ENCODE data around the gene LDLRAD4. TPM values are rescaled to one million over a fixed set of nuclear protein-coding genes. Genes with fewer than 3 reads are reported as not detected.

LDLRAD4 gene
- total RNA-seq, 1 experiment from 2014 or later = not detected

DNA sequence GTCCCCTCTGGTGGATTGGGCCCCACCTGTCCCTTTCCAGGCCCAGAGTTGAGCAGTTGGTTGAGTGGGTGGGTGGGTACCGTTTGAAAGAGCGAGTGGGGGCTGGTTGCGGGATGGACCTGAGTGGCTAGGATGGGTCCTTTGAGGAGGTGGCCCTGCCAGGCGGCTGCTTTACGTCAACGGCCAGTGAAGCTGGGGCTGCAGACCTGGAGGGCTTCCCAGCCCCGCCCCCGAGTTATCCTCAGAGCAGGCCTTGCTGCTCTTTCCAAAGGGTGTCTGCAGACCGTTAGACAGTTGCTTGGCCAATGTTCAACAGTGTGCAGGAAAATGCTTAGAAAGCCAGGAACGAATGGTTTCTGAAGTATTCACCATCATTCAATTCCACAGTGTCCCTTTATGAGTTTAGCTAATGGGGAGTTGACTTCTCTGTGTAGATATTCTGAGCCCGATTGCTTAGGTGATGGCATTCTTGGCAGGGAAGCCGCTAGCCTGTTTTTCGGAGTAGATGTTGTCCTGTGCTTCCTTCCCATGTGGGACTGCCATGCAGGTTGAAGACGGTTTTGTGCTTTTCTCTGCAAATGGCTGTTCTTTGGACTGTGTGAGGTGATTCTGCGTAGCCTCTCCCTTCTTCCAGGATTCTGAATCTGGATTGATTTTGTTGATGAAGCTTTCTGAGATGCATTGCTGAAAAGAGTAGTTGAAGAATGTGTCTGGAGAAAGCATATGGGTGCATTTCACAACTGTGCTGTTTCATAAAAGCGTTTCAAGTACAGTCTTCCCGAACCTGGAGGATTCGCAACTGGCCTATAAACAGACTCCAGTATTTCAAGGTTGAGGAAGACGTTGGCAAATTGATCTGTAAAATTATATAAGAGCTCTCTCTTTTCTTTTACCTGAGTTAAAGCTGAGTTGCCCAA lies 45.8 kb downstream of the LDLRAD4 start:
- H3F3A ChIP-seq (ENCODE audit: low read length, unreplicated experiment) = no peaks in the 10 kb centered on the region
- no peaks in the 10 kb centered on the region for H3K9me2 ChIP-seq (replicated peaks; ENCODE audit: low read length)
- H3K79me2 ChIP-seq (ENCODE audit: low read length) = no peaks in the 10 kb centered on the region
- no TSS peak for BruUV-seq (replicated peaks)
- H3K4me2 ChIP-seq (ENCODE audit: low read length) = no peak overlapping the region
- H3K36me3 ChIP-seq (ENCODE audit: low read depth, low read length) = no peaks in the 10 kb centered on the region
- no peak overlapping the region for H3K9ac ChIP-seq (ENCODE audit: low read length)
- H3K9me3 ChIP-seq (ENCODE audit: low read length) = no peaks in the 10 kb centered on the region
- POLR2A ChIA-PET (ENCODE audit: unreplicated experiment) = no interaction called here
- H3K27me3 ChIP-seq (ENCODE audit: low read length) = peaks cover 69% of the 10 kb centered on the region
- no peak overlapping the region for H2AFZ ChIP-seq (ENCODE audit: low read length)
- no peaks in the 10 kb centered on the region for H3K4me1 ChIP-seq (ENCODE audit: insufficient read depth, low read length)
- no peak overlapping the region for H3K27ac ChIP-seq (ENCODE audit: low read length)
- CTCF ChIA-PET = no interaction called here
- no peak for TF ChIP-seq EZH2phosphoT487 (IDR thresholded peaks at IDR 0.05; ENCODE audit: borderline replicate concordance, low read length)
- TF ChIP-seq CTCF (conservative IDR thresholded peaks at IDR 0.05; ENCODE audit: low read depth, low read length) = no peak
- no peak for TF ChIP-seq EZH2 (IDR thresholded peaks at IDR 0.05; ENCODE audit: low read length, unreplicated experiment)
- ATAC-seq (no peak), DNase-seq (no peak)
- H4K20me1 ChIP-seq (ENCODE audit: low read length) = no peaks in the 10 kb centered on the region
- H3K4me3 ChIP-seq (ENCODE audit: low read length) = no peak overlapping the region
- intact Hi-C loops (cut with micrococcal nuclease) = no loop called here

- no peaks in the 10 kb centered on the region for H3K9me2 ChIP-seq (replicated peaks; ENCODE audit: low read length)
- H3K36me3 ChIP-seq (ENCODE audit: low read depth, low read length) = no peaks in the 10 kb centered on the region
- no peaks in the 10 kb centered on the region for H4K20me1 ChIP-seq (ENCODE audit: low read length)
- H3K4me2 ChIP-seq (ENCODE audit: low read length) = no peak overlapping the region
- H3K9me3 ChIP-seq (ENCODE audit: low read length) = no peaks in the 10 kb centered on the region
- ATAC-seq = no peak
- intact Hi-C loops (cut with micrococcal nuclease) = no loop called here
- DNase-seq = no peak
- H3K9ac ChIP-seq (ENCODE audit: low read length) = no peak overlapping the region
- H3K4me3 ChIP-seq (ENCODE audit: low read length) = no peak overlapping the region
- POLR2A ChIA-PET (ENCODE audit: unreplicated experiment) = no interaction called here
- no peaks in the 10 kb centered on the region for H3F3A ChIP-seq (ENCODE audit: low read length, unreplicated experiment)
- CTCF ChIA-PET = no interaction called here
- no peak overlapping the region for H2AFZ ChIP-seq (ENCODE audit: low read length)
- TF ChIP-seq CTCF (conservative IDR thresholded peaks at IDR 0.05; ENCODE audit: low read depth, low read length) (no peak), EZH2 (IDR thresholded peaks at IDR 0.05; ENCODE audit: low read length, unreplicated experiment) (no peak), EZH2phosphoT487 (IDR thresholded peaks at IDR 0.05; ENCODE audit: borderline replicate concordance, low read length) (no peak)
- BruUV-seq (replicated peaks) = no TSS peak
- H3K27ac ChIP-seq (ENCODE audit: low read length) = no peak overlapping the region
- H3K79me2 ChIP-seq (ENCODE audit: low read length) = no peaks in the 10 kb centered on the region
- peaks cover 73% of the 10 kb centered on the region for H3K27me3 ChIP-seq (ENCODE audit: low read length)
- no peaks in the 10 kb centered on the region for H3K4me1 ChIP-seq (ENCODE audit: insufficient read depth, low read length)
Measured at GRCh38 chr18:13265008-13265910, 46.7 kb downstream of the LDLRAD4 start.
